Endothelial cell of umbilical vein (primary cell): ENCODE data around the gene GORASP2. TPM values are rescaled to one million over a fixed set of nuclear protein-coding genes. Genes with fewer than 3 reads are reported as not detected.

Source experiments
- BruUV-seq: library from RNA; stranded (reverse); fragments of 400-500 nt; replicated peaks from 2 replicates; lab custom pipeline; 2021; lab: Mats Ljungman, UMichigan
- CTCF ChIA-PET: fragments of 300-600, 350-600 bp; sonication (Branson Sonifier 250); formaldehyde crosslinking; loops from one replicate; lab custom pipeline; 2021; ENCODE audit warnings: antibody characterized with exemption, inconsistent platforms; lab: Charles Lee
- POLR2A ChIA-PET: fragments of 300-600, 350-600 bp; sonication (Branson Sonifier 250); formaldehyde crosslinking; loops from one replicate; lab custom pipeline; 2021; ENCODE audit warnings: antibody characterized with exemption, inconsistent platforms; lab: Charles Lee
- DNase-seq: peaks from one replicate; pipeline ENCODE4 v3.0.0-alpha.2; 2011; ENCODE audit warnings: low read depth, low spot score
- FAIRE-seq: peaks from 2 replicates; lab custom pipeline; 2011; peaks lifted over from hg19 to GRCh38; lab: Jason Lieb, UNC
- H2AFZ ChIP-seq: 2 replicates; pipeline ENCODE4 v1.6.0; 2012; ENCODE audit warnings: low read depth, low read length, control low read depth, inconsistent platforms
- H3K27ac ChIP-seq: 2 replicates; pipeline ENCODE4 v1.5.1; 2011; ENCODE audit warnings: low read depth, mild to moderate bottlenecking, control low read depth, low read length, moderate library complexity; ENCODE audit not compliant: insufficient read depth
- H3K27me3 ChIP-seq, 2 experiments: 2 replicates each; pipeline versions ENCODE4 v1.6.0 to v1.6.1; 2011; ENCODE audit warnings: low read length in 2 of 2, mixed read lengths in 1 of 2; ENCODE audit not compliant: control insufficient read depth in 2 of 2, insufficient read depth in 2 of 2
- H3K36me3 ChIP-seq, 2 experiments: 2 replicates in 1 of 2; 3 replicates in 1 of 2; pipeline ENCODE4 v1.5.1; 2011; ENCODE audit warnings: low read length in 2 of 2, mild to moderate bottlenecking in 1 of 2, moderate library complexity in 1 of 2; ENCODE audit not compliant: control insufficient read depth in 2 of 2, insufficient read depth in 2 of 2; ENCODE audit errors: extremely low read depth in 1 of 2
- H3K4me1 ChIP-seq: 3 replicates; pipeline ENCODE4 v1.5.1; 2011; ENCODE audit warnings: mild to moderate bottlenecking, low read length; ENCODE audit not compliant: control insufficient read depth, insufficient read depth; ENCODE audit errors: extremely low read depth
- H3K4me2 ChIP-seq: 2 replicates; pipeline ENCODE4 v1.6.1; 2011; ENCODE audit warnings: low read length, control low read depth, mixed read lengths; ENCODE audit not compliant: insufficient read depth
- H3K4me3 ChIP-seq, 3 experiments: fragments of 200-600 bp in 1 of 3; sonication (generic), shearing (Covaris generic) in 1 of 3; replicated peaks in 1 of 3; 2 replicates each; pipeline ENCODE4 v1.5.1; 2011 to 2016; ENCODE audit warnings: control low read depth in 3 of 3, low read length in 3 of 3, mild to moderate bottlenecking in 2 of 3, inconsistent platforms in 1 of 3, low read depth in 1 of 3, moderate library complexity in 1 of 3; ENCODE audit not compliant: insufficient read depth in 1 of 3
- H3K79me2 ChIP-seq: 2 replicates; pipeline ENCODE4 v1.6.0; 2012; ENCODE audit warnings: low read length, inconsistent platforms; ENCODE audit not compliant: control insufficient read depth, insufficient read depth
- H3K9ac ChIP-seq: replicated peaks from 2 replicates; pipeline ENCODE3; 2011; ENCODE audit warnings: low read length, control low read depth; ENCODE audit not compliant: insufficient read depth; ENCODE audit errors: extremely low read depth
- H3K9me1 ChIP-seq: replicated peaks from 3 replicates; pipeline ENCODE4 v1.6.0; 2011; ENCODE audit warnings: mild to moderate bottlenecking, low read length; ENCODE audit not compliant: control insufficient read depth, insufficient read depth; ENCODE audit errors: extremely low read depth
- H3K9me3 ChIP-seq: replicated peaks from 2 replicates; pipeline ENCODE4 v1.5.1; 2012; ENCODE audit warnings: low read length, inconsistent platforms; ENCODE audit not compliant: control insufficient read depth, insufficient read depth
- H4K20me1 ChIP-seq: replicated peaks from 2 replicates; pipeline ENCODE3; 2011; ENCODE audit warnings: mild to moderate bottlenecking, low read length; ENCODE audit not compliant: control insufficient read depth, insufficient read depth; ENCODE audit errors: extremely low read depth
- CTCF ChIP-seq, 2 donors: IDR thresholded peaks; 1 replicate in 1 of 2; 2 replicates in 1 of 2; pipeline ENCODE4 v1.5.1; 2011; ENCODE audit warnings: low read length in 2 of 2, mild to moderate bottlenecking in 2 of 2, moderate library complexity in 2 of 2, control low read depth in 1 of 2, inconsistent platforms in 1 of 2, low read depth in 1 of 2; ENCODE audit not compliant: insufficient read depth in 1 of 2; ENCODE audit errors: extremely low read depth in 1 of 2
- EZH2 ChIP-seq: IDR thresholded peaks from 2 replicates; pipeline ENCODE4 v1.6.1; 2012; ENCODE audit warnings: borderline replicate concordance, low read depth, mild to moderate bottlenecking, moderate library complexity, low read length, inconsistent platforms; ENCODE audit not compliant: severe bottlenecking
- FOS ChIP-seq: IDR thresholded peaks from 2 replicates; pipeline ENCODE4 v1.6.1; 2011; ENCODE audit warnings: mild to moderate bottlenecking, low read length, moderate library complexity, borderline replicate concordance; ENCODE audit not compliant: insufficient read depth
- GATA2 ChIP-seq: IDR thresholded peaks from 2 replicates; pipeline ENCODE4 v1.7.0; 2011; ENCODE audit warnings: low read depth, mild to moderate bottlenecking, moderate library complexity, mixed read lengths, low read length; ENCODE audit not compliant: insufficient read length, insufficient read depth
- JUN ChIP-seq: IDR thresholded peaks from 2 replicates; pipeline ENCODE4 v1.6.1; 2011; ENCODE audit warnings: borderline replicate concordance, low read depth; ENCODE audit not compliant: insufficient read length, insufficient read depth
- MAX ChIP-seq: IDR thresholded peaks from 2 replicates; pipeline ENCODE4 v1.6.1; 2011; ENCODE audit not compliant: insufficient read depth, insufficient read length
- MYC ChIP-seq: IDR thresholded peaks from one replicate; pipeline ENCODE4 v1.6.1; 2011; ENCODE audit warnings: mild to moderate bottlenecking, low read depth, low read length
- POLR2A ChIP-seq: IDR thresholded peaks from 2 replicates; pipeline ENCODE4 v1.6.1; 2012; ENCODE audit warnings: low read depth, mild to moderate bottlenecking, control low read depth, low read length
- POLR2AphosphoS5 ChIP-seq: IDR thresholded peaks from 2 replicates; pipeline ENCODE4 v1.6.1; 2012; ENCODE audit warnings: low read depth, mild to moderate bottlenecking, control low read depth, low read length, moderate library complexity; ENCODE audit not compliant: insufficient read depth
- dilution Hi-C: fragments of 300-500 bp; cut with MboI; formaldehyde crosslinking; loops from one replicate; pipeline ENCODE4 v1.15.0; 2019; ENCODE audit warnings: low sequenced_read_pairs; ENCODE audit not compliant: extremely low pct_ligation_motif_present
- intact Hi-C: fragments of 100-400 bp; cut with micrococcal nuclease; formaldehyde crosslinking; loops from one replicate; pipeline ENCODE4 v1.10.0; 2022
- polyA plus RNA-seq, 4 experiments: library from polyadenylated mRNA; depleted of rRNA in 3 of 4; stranded (reverse) in 3 of 4; unstranded in 1 of 4; fragments of >200 nt; gene quantifications; 2 replicates each; pipeline versions ENCODE4 v1.2.1 to v1.2.3, GENCODE V29; 2011 to 2012; ENCODE audit warnings: missing spikeins in 1 of 4
- total RNA-seq: library from RNA; stranded (reverse); gene quantifications from 2 replicates; pipeline ENCODE4 v1.2.3, GENCODE V29; 2021

The GORASP2 gene
- total and polyA plus RNA-seq, 2 donors (not counting 3 experiments of a cell fraction or from before 2014, with no cell fraction given) = 104 to 245 TPM

- Histone ChIP-seq H3K4me1 (no peaks in the 10 kb centered on the region), H3K4me3 (no peak overlapping the region), H3K9ac (no peak overlapping the region), H3K9me3 (no peaks in the 10 kb centered on the region), H3K27me3 (no peaks in the 10 kb centered on the region), H2AFZ (no peak overlapping the region), H3K4me2 (no peak overlapping the region), H3K9me1 (no peaks in the 10 kb centered on the region), H4K20me1 (no peaks in the 10 kb centered on the region), H3K27ac (no peak overlapping the region), H3K36me3 (peaks cover 15 to 27% of the 10 kb centered on the region in 2 experiments), H3K79me2 (no peaks in the 10 kb centered on the region)
- ChIA-PET POLR2A (no interaction called here), CTCF (interaction anchor here (0.7 to 1.3 kb wide), 3 partner anchors 12 to 1445 kb away, joined by 3 to 6 read pairs (median 3); no protein-coding TSS in a partner anchor)
- TF ChIP-seq MAX = no peak
- no peak for TF ChIP-seq JUN
- no peak for TF ChIP-seq GATA2
- FAIRE-seq (no peak), DNase-seq (no peak)
- intact Hi-C loops = no loop called here
- dilution Hi-C loops = no loop called here
- BruUV-seq = no TSS peak
These were observed 38.5 kb downstream of the GORASP2 start for GRCh38 chr2:170967553-170967952.

- Histone ChIP-seq H3K4me2 (no peak overlapping the region), H3K27ac (no peak overlapping the region), H2AFZ (no peak overlapping the region), H3K9me3 (no peaks in the 10 kb centered on the region), H3K9me1 (no peaks in the 10 kb centered on the region), H3K27me3 (no peaks in the 10 kb centered on the region), H3K4me1 (peaks cover 5% of the 10 kb centered on the region), H3K4me3 (no peak overlapping the region), H3K79me2 (no peaks in the 10 kb centered on the region), H3K9ac (no peak overlapping the region), H4K20me1 (no peaks in the 10 kb centered on the region), H3K36me3 (peaks cover 15 to 23% of the 10 kb centered on the region in 2 experiments)
- ChIA-PET CTCF (interaction anchor here (0.6 to 1.9 kb wide), 3 partner anchors 20 to 448 kb away, joined by 3 to 6 read pairs (median 3); no protein-coding TSS in a partner anchor), POLR2A (no interaction called here)
- dilution Hi-C loops (no loop called here), intact Hi-C loops (no loop called here)
- DNase-seq (no peak), FAIRE-seq (no peak)
- no TSS peak for BruUV-seq
- TF ChIP-seq MAX = no peak
- no peak for TF ChIP-seq EZH2
- no peak for TF ChIP-seq MYC
- TF ChIP-seq POLR2AphosphoS5 = no peak
- no peak for TF ChIP-seq GATA2
- no peak for TF ChIP-seq FOS
- no peak for TF ChIP-seq JUN
- TF ChIP-seq POLR2A = no peak
- TF ChIP-seq CTCF (IDR thresholded peaks at IDR 0.05; ENCODE audit: extremely low read depth in 1 of 2, insufficient read depth in 1 of 2, low read depth in 1 of 2, low read length in 2 of 2) = no peak
These were observed 39.4 kb downstream of the GORASP2 start for GRCh38 chr2:170968205-170969003.
